Activated CD8-positive, alpha-beta memory T cell treated with anti-CD3 and anti-CD28 coated beads, Interleukin-2, amount 50 U/mL, for 24 hours (primary cell): ENCODE results near the gene RUNX3.

Experiments used
- DNase-seq: peaks from one replicate; pipeline ENCODE4 v3.0.0-alpha.2; 2020; ENCODE audit errors: extremely low read depth

RUNX3 gene

DNA sequence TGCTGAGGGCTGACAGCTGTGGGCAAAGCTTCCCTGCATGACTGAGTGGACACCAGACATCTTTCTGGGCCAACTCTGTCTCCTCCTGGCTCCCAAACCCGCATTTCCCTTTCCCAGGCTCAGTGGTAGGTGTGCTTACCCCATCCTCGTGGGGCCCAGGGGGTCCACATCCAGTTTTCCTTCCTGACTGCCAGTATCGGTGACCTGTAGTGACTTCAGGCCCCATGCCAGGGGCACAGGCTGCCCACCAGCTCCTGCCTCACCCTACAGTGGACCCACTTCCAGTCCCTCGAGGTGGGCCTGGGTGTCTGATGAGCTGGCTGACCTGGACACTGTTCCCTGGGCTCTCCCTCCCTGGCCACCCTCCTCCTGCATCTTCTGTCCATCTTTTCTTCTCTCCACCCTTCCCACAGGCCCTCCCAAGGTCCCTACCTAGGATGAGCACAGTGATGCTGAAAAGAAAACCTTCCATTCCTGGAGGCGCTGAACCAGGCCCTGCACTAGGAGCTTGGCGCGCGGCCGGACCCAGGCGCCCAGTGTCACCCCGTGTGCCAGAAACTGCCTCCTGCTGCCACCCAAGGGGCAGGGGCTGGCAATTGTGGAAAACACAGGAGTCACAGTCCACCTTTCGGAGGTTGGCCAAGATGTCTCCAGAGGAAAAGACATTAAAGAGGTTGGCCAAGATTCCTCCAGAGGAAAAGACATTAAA, 67.1 kb downstream of the RUNX3 start:
- no peak for DNase-seq

DNA sequence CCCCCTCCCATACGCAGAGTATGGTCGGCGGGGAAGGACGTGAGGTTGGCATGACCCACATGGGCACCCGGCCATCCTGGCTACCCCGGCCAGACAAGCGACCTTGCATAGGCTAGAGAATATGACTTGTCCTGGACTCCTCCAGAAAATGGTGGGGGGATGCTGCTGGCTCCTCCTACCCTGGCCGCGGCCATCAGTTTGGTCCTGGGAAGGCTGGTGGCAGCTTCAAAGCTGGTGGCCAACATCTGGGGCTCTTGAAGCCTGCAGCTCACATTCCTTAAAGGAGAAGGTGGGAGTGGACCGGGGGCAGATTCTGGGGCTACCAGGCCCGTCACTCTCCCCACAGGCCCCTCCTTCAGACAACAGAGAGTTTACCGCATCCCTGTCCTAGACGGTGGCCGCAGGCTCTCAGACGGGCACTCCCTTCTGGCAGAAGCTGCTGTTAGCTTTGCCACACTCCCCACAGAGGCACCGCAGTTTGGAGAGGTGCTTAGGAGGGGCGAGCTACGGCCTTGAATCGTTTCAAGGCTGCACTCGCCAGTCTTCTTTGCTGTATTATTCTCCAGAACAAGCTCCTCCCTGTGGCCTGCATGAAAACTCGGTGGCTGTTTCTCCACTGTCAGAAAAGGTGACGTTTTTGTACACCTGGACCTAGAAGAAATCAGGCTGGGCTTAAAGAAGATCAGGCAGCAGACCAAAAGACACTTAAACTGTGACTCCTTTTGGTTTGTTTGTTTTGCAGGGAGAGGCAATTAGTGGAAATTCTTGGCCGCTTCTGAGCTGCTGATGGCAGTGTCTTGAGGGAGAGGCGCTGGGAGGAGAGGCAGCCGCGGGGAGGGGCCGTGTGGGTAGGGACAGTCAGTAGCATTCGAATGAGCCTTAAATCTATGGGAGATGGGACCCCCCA, 68.0 kb downstream of the RUNX3 start:
- no peak for DNase-seq

DNA sequence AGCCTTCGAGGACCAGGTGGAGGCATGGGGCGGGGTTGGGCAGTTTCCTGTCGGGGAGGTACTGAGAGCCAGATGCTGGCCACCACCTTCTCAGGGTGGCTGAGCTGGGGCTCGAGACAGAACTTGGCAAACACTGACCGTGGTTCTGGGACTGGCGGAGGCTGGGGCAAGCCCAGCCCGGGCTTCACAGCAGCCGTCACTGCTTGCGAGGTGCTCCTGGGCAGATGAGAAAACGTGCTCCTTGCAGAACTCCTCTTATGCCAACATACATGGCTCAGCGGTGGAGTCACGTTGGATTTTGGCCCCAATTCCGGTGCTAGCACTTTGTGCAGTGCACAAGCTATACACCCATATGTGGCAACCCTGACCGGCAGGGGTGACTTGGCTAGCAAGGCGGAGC, 69.2 kb downstream of the RUNX3 start:
- DNase-seq, result no peak

DNA sequence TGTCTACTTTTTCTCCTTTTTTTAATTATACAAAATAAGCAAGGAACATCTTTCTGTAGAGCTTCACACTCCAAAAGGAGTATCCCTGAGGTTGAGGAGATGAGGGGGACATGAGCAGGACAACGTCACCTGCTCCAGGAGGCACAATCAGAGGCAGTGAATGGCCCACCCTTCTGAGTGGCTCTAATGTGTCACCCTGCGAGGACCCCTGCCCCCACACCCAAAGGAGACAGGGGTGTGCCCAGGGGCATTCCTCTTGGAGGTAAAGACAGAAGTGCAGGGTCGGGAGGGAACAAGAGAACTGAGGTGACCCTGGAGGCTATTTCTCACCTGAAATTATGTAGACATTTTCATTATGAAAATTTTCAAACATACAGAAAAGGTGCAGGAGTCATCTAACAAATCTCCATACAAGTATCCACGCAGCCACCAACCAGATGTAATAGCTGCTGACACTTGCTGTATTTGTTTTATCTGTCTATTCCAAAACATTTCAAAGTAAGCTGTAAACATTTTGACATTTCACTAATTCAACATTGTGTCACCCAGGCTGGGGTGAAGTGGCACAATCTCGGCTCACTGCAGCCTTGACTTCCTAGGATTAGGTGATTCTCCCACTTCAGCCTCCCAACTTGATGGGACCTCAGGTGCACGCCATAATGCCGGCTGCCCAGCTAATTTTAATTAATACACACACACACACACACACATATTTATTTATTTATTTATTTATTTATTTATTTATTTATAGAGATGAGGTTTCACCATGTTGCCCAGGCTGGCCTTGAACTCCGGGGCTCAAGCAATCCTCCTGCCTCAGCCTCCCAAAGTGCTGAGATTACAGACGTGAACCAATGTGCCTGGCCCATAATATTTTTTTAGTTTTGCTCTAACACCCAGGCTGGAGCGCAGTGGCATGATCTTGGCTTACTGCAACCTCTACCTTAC, 70.7 kb downstream of the RUNX3 start:
- no peak for DNase-seq

DNA sequence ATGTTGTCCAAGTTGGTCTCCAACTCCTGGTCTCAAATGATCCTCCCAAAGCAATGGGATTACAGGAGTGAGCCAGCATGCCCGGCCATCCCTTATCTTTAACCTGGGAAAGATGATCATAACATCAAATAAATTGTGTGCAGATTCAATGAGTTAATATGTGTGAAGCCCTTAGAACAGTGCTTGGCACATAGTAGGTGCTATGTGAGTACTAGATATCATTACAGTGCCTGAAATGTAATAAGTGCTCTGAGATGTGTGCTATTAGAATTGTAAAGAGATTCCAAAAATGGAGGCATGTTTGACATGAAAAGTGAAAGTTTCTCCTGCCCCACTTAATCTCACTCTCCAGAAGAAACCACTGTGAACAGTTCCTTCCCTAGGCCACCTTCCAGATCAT, 71.8 kb downstream of the RUNX3 start:
- no peak for DNase-seq

DNA sequence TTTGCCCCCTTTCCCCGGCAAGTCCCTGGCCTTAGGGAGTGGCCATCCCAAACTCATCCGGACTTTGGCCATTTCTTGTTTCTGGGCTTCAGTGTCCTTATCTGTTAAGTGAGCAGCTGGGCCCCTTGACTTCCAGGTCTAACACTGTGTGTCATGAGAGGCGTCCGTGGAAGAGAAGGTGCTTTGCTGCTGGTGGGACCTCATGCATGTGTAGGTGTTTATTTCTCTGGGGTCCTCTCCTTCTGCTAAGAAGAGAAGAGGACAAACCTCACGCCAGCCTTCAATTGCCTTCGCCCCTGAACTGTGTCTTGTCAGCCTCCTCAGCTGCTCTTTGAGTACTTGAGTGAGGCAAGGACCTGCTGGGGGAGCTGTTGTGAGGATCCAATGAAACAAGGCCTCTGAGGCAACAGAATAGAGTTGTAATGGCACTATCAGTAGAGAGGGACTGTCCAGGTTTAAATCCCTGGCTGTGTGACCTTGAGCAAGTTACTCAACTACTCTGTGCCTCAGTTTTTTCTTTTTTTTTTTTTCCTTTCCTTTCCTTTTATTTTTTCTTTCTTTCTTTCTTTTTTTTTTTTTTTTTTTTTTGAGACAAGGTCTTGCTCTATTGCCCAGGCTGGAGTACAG, 72.5 kb downstream of the RUNX3 start:
- no peak for DNase-seq

DNA sequence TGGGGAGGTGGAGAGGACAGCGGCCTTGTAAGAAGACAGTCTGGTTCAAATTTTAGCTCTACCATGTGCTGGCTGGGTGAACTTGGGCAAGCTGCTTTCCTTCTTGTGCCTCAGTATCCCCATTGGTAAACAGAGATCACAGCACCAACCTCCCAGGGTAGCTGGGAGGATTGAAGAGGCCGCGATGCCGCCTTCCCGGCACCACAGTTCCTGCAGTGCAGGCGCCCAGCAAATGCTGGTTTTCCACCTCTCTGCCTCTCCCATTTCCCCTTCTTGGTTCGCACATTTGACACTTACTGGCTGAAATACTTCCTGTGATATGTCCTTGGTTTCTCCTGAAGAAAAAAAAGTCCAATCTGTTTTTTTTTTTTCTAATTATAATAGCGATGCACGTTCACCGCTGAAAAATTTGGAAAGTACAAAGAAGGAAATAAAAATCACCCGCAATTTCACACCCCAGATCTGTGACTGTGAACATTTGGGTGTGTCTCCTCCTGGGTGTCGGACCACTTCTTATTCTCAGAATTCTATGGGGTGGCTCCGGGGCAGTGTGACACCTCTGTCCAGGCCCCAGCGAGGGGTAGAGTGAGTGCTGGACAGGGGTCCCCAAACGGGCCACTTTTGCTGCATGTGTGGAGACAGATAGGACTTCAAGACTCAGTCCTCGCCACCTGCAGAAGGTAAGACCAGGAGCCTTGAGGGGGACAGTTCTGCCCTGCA, 73.1 kb downstream of the RUNX3 start:
- no peak for DNase-seq

DNA sequence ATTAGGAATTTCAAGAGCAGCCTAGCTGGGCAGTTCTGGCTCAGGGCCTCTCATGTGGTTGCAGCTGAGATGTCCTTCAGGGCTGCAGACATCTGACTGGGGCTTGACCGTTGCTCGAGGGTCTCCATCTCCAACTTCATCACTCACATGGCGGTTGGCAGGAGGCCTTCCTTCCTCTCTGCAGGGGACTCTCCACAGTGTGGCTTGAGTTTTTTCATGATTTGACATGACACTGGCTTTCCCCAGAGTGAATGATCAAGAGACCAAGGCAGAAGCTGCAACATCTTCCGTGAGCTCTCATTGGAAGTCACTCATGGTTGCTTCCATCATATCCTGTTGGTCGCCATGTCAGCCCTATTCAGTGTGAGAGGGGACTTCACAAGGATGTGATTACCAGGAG, 74.6 kb downstream of the RUNX3 start:
- DNase-seq, result no peak

DNA sequence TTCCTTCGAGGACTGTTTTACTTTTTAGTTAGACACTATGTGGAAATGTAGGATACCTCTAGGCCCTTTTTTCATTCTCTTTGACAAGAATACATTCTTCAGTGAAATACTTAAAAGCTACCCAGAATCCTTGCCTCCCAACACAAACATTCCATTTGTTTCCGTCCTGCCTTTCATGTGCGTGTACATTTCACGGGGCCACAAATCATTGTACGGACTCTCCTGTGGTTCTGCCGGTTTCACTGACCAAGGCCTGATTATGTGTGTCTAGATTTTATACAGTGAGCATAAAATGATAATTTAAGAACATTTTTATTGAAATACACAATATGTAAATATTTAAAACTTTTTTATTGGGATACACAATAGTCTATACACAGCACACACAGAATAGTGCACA, 76.4 kb downstream of the RUNX3 start:
- no peak for DNase-seq

DNA sequence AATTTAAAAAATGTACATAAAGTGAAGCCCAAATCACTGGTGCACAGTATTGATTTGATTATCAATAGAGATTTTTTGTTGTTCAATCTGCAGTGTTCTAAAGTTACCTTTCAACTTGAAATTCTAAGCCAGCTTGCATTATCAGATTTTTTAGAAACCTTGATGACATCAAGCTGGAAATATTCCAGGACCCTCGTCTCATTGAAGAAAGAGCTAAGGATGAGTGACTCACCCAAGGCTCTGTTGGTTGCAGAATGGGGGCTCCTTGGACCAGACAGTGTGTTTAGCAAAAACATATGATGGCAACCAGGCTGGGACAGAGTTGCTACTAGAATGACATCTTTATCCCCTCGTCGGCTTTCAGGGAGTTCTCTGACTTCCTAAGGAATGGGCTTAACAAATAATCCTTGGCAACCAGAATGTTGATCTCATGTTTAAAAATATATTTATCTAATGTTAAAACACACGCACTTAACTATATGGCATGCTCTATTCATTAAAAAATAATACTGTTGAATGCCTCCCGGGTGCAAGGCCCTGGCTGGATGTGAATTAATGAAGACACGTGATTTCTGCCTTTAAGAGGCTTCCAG, 79.7 kb downstream of the RUNX3 start:
- no peak for DNase-seq

DNA sequence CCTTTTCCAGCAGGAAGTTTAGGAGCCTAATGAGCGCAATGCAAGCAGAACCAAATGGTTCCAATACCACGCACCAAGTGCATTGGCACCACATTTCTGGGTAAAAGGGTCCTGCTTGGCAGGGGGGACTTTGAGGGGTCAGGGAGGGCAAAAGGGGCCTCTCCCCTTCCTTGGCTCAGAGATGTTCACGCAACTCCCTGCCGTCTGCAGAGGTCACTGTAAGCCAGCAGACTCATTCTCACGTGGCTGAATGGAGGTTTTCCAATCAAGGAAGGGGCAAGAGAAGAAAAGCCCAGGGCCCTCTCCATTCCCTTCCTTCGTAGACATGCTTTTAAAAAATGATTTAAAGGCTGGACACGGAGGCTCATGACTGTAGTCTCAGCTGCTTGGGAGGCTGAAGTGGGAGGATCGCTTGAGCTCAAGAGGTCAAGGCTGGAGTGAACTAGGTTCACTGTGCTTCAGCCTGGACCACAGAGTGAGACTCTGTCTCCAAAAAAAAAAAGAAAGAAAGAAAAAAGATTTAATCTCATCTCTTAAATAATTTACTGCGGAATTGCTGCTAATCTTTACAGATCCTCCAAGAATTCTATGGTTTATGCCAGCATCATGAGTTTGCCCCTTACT, 80.3 kb downstream of the RUNX3 start:
- DNase-seq, result no peak
